ENCODE measurements around the gene PXK. TPM values are rescaled to one million over a fixed set of nuclear protein-coding genes. Genes with fewer than 3 reads are reported as not detected.

The PXK gene
- polyA plus RNA-seq, 1 donor (not counting 4 experiments of a cell fraction or from before 2014, with no cell fraction given): 12.2 TPM

DNA sequence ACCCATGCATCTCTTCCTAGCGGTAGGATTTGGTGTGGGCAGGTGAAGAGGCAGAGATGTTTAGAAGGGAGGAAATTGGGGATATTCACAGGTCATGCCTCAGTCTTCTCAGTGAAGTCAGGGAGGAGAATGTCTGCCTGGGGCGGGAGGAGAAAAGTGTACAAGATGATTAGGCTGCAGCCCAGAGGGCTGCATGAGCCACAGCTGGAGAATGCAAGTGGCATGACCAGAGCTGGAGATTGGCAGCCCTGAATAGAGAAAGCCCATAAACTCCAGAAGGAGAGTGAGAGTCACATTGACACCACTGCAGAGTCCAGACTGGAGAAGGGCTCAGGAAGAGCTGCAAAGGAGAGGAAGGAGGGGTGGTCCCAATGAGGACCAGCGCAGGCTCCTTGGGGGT lies 78.3 kb downstream of the PXK start:
- Histone ChIP-seq H3K36me3 (ENCODE audit: control insufficient read depth in 2 of 2, extremely low read depth in 1 of 2, insufficient read depth in 2 of 2, low read length in 2 of 2) (peaks cover 0 to 7% of the 10 kb centered on the region in 2 experiments), H3K27ac (ENCODE audit: control insufficient read depth, insufficient read depth, low read length) (no peak overlapping the region), H3K27me3 (ENCODE audit: control insufficient read depth, extremely low read depth, insufficient read depth, low read length) (no peaks in the 10 kb centered on the region), H3K79me2 (ENCODE audit: control insufficient read depth, insufficient read depth, low read length) (no peaks in the 10 kb centered on the region), H4K20me1 (ENCODE audit: control insufficient read depth, extremely low read depth, insufficient read depth, low read length) (no peaks in the 10 kb centered on the region), H3K9ac (ENCODE audit: control insufficient read depth, extremely low read depth, insufficient read depth, low read length) (no peak overlapping the region), H3K4me2 (ENCODE audit: control insufficient read depth, extremely low read depth, insufficient read depth, low read depth, low read length) (no peak overlapping the region), H3K9me1 (ENCODE audit: control insufficient read depth, extremely low read depth, insufficient read depth, low read length) (no peaks in the 10 kb centered on the region), H3K4me1 (ENCODE audit: control insufficient read depth, extremely low read depth, insufficient read depth, low read length) (no peaks in the 10 kb centered on the region), H3K4me3 (ENCODE audit: control insufficient read depth in 2 of 3, extremely low read depth in 1 of 3, insufficient read depth in 2 of 3, low read depth in 1 of 3, low read length in 3 of 3) (no peak overlapping the region), H2AFZ (ENCODE audit: control insufficient read depth, low read length) (no peak overlapping the region), H3K9me3 (ENCODE audit: control insufficient read depth, low read depth, low read length) (no peaks in the 10 kb centered on the region)
- DNase-seq (ENCODE audit: low read depth, low spot score) (no peak), FAIRE-seq (no peak)
- dilution Hi-C loops (cut with MboI; ENCODE audit: extremely low pct_ligation_motif_present, low sequenced_read_pairs): no loop called here
- TF ChIP-seq, protein P1, sequence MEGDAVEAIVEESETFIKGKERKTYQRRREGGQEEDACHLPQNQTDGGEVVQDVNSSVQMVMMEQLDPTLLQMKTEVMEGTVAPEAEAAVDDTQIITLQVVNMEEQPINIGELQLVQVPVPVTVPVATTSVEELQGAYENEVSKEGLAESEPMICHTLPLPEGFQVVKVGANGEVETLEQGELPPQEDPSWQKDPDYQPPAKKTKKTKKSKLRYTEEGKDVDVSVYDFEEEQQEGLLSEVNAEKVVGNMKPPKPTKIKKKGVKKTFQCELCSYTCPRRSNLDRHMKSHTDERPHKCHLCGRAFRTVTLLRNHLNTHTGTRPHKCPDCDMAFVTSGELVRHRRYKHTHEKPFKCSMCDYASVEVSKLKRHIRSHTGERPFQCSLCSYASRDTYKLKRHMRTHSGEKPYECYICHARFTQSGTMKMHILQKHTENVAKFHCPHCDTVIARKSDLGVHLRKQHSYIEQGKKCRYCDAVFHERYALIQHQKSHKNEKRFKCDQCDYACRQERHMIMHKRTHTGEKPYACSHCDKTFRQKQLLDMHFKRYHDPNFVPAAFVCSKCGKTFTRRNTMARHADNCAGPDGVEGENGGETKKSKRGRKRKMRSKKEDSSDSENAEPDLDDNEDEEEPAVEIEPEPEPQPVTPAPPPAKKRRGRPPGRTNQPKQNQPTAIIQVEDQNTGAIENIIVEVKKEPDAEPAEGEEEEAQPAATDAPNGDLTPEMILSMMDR (optimal IDR thresholded peaks at IDR 0.05 in 1 of 3, IDR thresholded peaks at IDR 0.05 in 1 of 3, conservative IDR thresholded peaks at IDR 0.05 in 1 of 3; ENCODE audit: extremely low read depth in 1 of 3, insufficient read depth in 2 of 3, low read length in 3 of 3): no peak
- TF ChIP-seq EZH2 (IDR thresholded peaks at IDR 0.05; ENCODE audit: low read length): no peak

DNA sequence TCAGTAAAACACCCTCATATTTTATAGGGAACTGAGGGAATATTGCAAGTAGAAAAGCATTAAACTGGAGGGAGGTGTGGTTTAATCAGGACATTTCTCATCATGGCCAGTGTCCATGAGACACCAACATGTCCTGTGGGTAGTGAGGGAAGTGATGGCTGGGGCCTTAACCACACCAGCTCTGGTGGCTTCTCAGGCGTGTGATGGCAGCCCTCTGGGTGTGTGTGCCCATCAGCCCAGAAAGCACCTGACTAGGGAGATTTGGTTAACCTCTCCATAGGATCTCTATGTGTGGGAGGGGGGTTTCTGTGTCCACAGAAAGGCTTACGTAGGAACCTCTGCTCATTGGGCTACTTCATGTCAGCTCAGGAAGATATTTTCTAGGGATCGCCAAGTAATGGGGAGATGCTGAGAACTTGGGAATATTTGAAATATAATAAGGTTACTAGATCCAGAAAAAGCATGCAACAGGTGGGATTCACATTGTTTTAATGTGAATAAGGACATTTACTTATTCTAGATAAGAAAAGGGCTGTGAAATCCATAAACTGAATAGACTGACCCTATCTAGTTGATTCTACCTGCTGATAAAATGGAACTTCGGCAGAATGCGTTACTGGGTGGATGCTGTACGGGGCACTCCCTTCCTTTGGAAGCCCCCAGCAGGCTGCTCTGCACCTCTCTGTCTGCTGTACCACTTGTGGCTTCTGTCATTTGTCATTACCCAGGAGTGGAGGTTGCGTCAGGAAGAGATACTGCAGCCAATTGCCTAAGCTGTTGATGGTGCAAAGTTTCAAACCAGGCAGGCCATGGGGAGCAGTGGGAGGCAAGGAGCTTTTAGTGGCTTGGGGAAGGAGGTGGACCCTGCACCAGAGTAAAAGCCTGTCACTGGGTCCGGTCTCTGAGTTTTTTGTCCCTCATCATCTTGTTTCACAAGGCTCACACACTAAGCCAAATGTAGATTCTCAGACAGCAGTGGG lies 79.4 kb downstream of the PXK start:
- no peak overlapping the region for H2AFZ ChIP-seq (ENCODE audit: control insufficient read depth, low read length)
- no peaks in the 10 kb centered on the region for H3K9me1 ChIP-seq (ENCODE audit: control insufficient read depth, extremely low read depth, insufficient read depth, low read length)
- H3K27me3 ChIP-seq (ENCODE audit: control insufficient read depth, extremely low read depth, insufficient read depth, low read length): no peaks in the 10 kb centered on the region
- no peak overlapping the region for H3K4me2 ChIP-seq (ENCODE audit: control insufficient read depth, extremely low read depth, insufficient read depth, low read depth, low read length)
- FAIRE-seq (no peak), DNase-seq (ENCODE audit: low read depth, low spot score) (no peak)
- no peak overlapping the region for H3K4me3 ChIP-seq (ENCODE audit: control insufficient read depth in 2 of 3, extremely low read depth in 1 of 3, insufficient read depth in 2 of 3, low read depth in 1 of 3, low read length in 3 of 3)
- peaks cover 0 to 7% of the 10 kb centered on the region in 2 experiments for H3K36me3 ChIP-seq (ENCODE audit: control insufficient read depth in 2 of 2, extremely low read depth in 1 of 2, insufficient read depth in 2 of 2, low read length in 2 of 2)
- H3K79me2 ChIP-seq (ENCODE audit: control insufficient read depth, insufficient read depth, low read length): no peaks in the 10 kb centered on the region
- H3K4me1 ChIP-seq (ENCODE audit: control insufficient read depth, extremely low read depth, insufficient read depth, low read length): no peaks in the 10 kb centered on the region
- dilution Hi-C loops (cut with MboI; ENCODE audit: extremely low pct_ligation_motif_present, low sequenced_read_pairs): no loop called here
- TF ChIP-seq EZH2 (IDR thresholded peaks at IDR 0.05; ENCODE audit: low read length): no peak
- TF ChIP-seq, protein P1 (optimal IDR thresholded peaks at IDR 0.05 in 1 of 3, IDR thresholded peaks at IDR 0.05 in 1 of 3, conservative IDR thresholded peaks at IDR 0.05 in 1 of 3; ENCODE audit: extremely low read depth in 1 of 3, insufficient read depth in 2 of 3, low read length in 3 of 3): no peak
- H3K9ac ChIP-seq (ENCODE audit: control insufficient read depth, extremely low read depth, insufficient read depth, low read length): no peak overlapping the region
- H3K27ac ChIP-seq (ENCODE audit: control insufficient read depth, insufficient read depth, low read length): no peak overlapping the region
- no peaks in the 10 kb centered on the region for H3K9me3 ChIP-seq (ENCODE audit: control insufficient read depth, low read depth, low read length)
- no peaks in the 10 kb centered on the region for H4K20me1 ChIP-seq (ENCODE audit: control insufficient read depth, extremely low read depth, insufficient read depth, low read length)

Data from keratinocyte (primary cell).